Aorta (tissue), 5 donors: ENCODE measurements around the gene SCART1. TPM values are rescaled to one million over a fixed set of nuclear protein-coding genes. Genes with fewer than 3 reads are reported as not detected.

ENCODE experiments used
- ATAC-seq: fragments of 200-7000 bp; cut with Tn5 transposase; one replicate; pipeline ENCODE4 v1.9.1; 2022; ENCODE audit warnings: moderate library complexity; ENCODE audit not compliant: low FRiP score
- DNase-seq, 2 donors: peaks; one replicate each; pipeline ENCODE4 v3.0.0-alpha.2; 2020
- H3K27ac ChIP-seq, 2 donors: one replicate each; pipeline ENCODE4 v1.5.1; 2013; ENCODE audit warnings: low read length in 2 of 2, mild to moderate bottlenecking in 2 of 2, moderate library complexity in 2 of 2, control low read depth in 1 of 2, inconsistent platforms in 1 of 2, low read depth in 1 of 2
- H3K27me3 ChIP-seq, 2 donors: one replicate each; pipeline ENCODE4 v1.6.1; 2013; ENCODE audit warnings: control low read depth in 1 of 2, low read length in 1 of 2, mild to moderate bottlenecking in 1 of 2, moderate library complexity in 1 of 2; ENCODE audit not compliant: insufficient read depth in 2 of 2, control insufficient read depth in 1 of 2
- H3K36me3 ChIP-seq, 2 donors: one replicate each; pipeline ENCODE4 v1.6.1; 2013; ENCODE audit warnings: control low read depth in 1 of 2, low read length in 1 of 2, mild to moderate bottlenecking in 1 of 2; ENCODE audit not compliant: insufficient read depth in 2 of 2, control insufficient read depth in 1 of 2
- H3K4me1 ChIP-seq, 2 donors: one replicate each; pipeline ENCODE4 v1.6.1; 2013; ENCODE audit warnings: low read length in 2 of 2, control low read depth in 1 of 2, mild to moderate bottlenecking in 1 of 2, moderate library complexity in 1 of 2; ENCODE audit not compliant: insufficient read depth in 2 of 2, control insufficient read depth in 1 of 2
- H3K4me3 ChIP-seq, 2 donors: one replicate each; pipeline ENCODE4 v1.5.1; 2013; ENCODE audit warnings: low read length in 2 of 2, control low read depth in 1 of 2, mild to moderate bottlenecking in 1 of 2
- H3K9me3 ChIP-seq: one replicate; pipeline ENCODE4 v1.6.1; 2013; ENCODE audit warnings: mild to moderate bottlenecking, low read length; ENCODE audit not compliant: control insufficient read depth
- WGBS, 2 donors: extraction: QIAGEN DNeasy Blood & Tissue Kit; methylation state at CpG; one replicate each; pipeline ENCODE4 v1.1.7; 2013; 5-methylcytosine and 5-hydroxymethylcytosine counted together
- intact Hi-C, 2 donors: fragments of 100-400 bp; cut with DNase I; formaldehyde crosslinking; loops; one replicate each; pipeline versions ENCODE4 v1.14.2 to v1.15.0; 2022
- polyA plus RNA-seq, 2 donors: library from polyadenylated mRNA; stranded (reverse); fragments of 200-250 nt; gene quantifications; one replicate each; pipeline ENCODE4 v1.2.3, GENCODE V29; 2013
- total RNA-seq, 2 donors: library from RNA; stranded (reverse); fragmentation: NEBNext Ultra II Directional; extraction: Animal tissue kit (Norgen Biotek cat#: 25700); gene quantifications; one replicate each; pipeline ENCODE4 v1.2.1, GENCODE V29; 2021
- donor health status: healthy with polysubstance abuse.
- donor health status: Bipolar disorder and iron deficiency.
- donor health status: DM: no; HTN: no; CAD: no.
- donor health status: DM: no; HTN: no; CAD: no.
- donor health status: DM: yes; HTN: yes; CAD: no.

SCART1 gene
- total and polyA plus RNA-seq, 4 donors: 2.4 to 7.3 (median 5.4) TPM; not detected in 1

GRCh38 chr10:133458710-133459453 lies 5.1 kb downstream of the SCART1 start:
- intact Hi-C loops: no loop called here
- no peak overlapping the region for H3K4me3 ChIP-seq
- ATAC-seq (no peak), DNase-seq (peak in 1 of 2 donors; percentile 49)
- H3K27ac ChIP-seq: no peak overlapping the region
- H3K9me3 ChIP-seq: no peaks in the 10 kb centered on the region
- H3K4me1 ChIP-seq: no peaks in the 10 kb centered on the region
- no peaks in the 10 kb centered on the region for H3K27me3 ChIP-seq
- no peaks in the 10 kb centered on the region for H3K36me3 ChIP-seq
- WGBS, 2 donors: 80 to 88% methylated on average over 20 to 21 of the region's 21 CpGs

DNA sequence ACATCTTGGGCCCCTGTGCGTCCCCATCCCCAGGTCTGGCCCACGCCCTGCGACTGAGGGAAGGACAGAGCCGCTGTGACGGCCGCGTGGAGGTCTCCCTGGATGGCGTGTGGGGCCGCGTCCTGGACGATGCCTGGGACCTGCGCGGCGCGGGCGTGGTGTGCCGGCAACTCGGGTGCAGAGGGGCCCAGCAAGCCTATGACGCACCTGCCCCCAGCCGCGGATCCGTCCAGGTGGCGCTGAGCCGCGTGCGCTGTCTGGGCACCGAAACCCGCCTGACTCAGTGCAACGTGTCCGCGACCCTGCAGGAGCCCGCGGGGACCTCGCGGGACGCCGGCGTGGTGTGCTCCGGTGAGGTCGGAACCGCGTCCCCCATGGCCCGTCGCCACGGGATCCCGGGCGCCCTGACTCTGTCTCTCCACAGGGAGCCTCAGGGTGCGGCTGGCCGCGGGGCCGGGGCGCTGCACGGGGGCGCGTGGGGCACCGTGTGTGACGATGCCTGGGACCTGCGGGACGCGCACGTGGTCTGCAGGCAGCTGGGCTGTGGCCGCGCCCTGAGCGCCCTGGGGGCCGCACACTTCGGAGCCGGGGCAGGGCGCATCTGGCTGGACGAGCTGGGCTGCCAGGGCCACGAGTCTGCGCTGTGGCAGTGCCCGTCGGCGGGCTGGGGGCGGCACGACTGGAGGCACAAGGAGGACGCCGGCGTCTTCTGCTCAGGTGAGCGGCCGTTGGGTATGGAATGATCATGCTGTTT lies 5.9 kb downstream of the SCART1 start:
- H3K27me3 ChIP-seq: no peaks in the 10 kb centered on the region
- H3K27ac ChIP-seq: no peak overlapping the region
- no peaks in the 10 kb centered on the region for H3K36me3 ChIP-seq
- H3K4me1 ChIP-seq: no peaks in the 10 kb centered on the region
- DNase-seq: peak in 1 of 2 donors; percentile 40
- no peak overlapping the region for H3K4me3 ChIP-seq
- intact Hi-C loops: no loop called here
- WGBS, 2 donors: 48 to 59% methylated on average over 78 to 81 of the region's 81 CpGs
- no peak for ATAC-seq
- no peaks in the 10 kb centered on the region for H3K9me3 ChIP-seq

GRCh38 chr10:133460208-133460769 lies 6.5 kb downstream of the SCART1 start:
- H3K4me1 ChIP-seq: no peaks in the 10 kb centered on the region
- no peak for ATAC-seq
- no peaks in the 10 kb centered on the region for H3K9me3 ChIP-seq
- H3K27me3 ChIP-seq: no peaks in the 10 kb centered on the region
- no peak overlapping the region for H3K4me3 ChIP-seq
- intact Hi-C loops: no loop called here
- H3K36me3 ChIP-seq: no peaks in the 10 kb centered on the region
- H3K27ac ChIP-seq: no peak overlapping the region
- WGBS, 2 donors: 94 to 95% methylated on average over 14 of the region's 14 CpGs
- no peak for DNase-seq

DNA sequence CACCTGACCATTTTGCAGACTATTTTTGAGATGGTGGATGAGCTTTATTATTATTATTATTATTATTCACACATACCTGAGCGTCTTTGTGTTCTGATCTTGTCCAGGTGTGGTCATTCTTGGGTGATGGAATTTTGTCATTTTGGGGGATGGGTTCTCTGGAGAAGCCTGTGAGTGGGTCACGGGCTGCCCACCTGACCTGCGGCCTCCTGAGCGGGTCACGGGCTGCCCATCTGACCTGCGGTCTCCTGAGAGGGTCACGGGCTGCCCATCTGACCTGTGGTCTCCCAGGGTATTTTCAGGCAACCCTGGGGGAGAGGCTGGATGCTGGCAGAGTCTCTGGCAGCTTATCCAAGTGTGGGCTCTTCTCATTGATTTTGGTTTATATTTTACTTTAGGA lies 7.3 kb downstream of the SCART1 start:
- intact Hi-C loops: no loop called here
- no peak overlapping the region for H3K4me3 ChIP-seq
- H3K27me3 ChIP-seq: no peaks in the 10 kb centered on the region
- ATAC-seq (no peak), DNase-seq (no peak)
- no peaks in the 10 kb centered on the region for H3K36me3 ChIP-seq
- WGBS, 2 donors: 94% methylated on average over 7 of the region's 7 CpGs
- H3K4me1 ChIP-seq: no peaks in the 10 kb centered on the region
- no peaks in the 10 kb centered on the region for H3K9me3 ChIP-seq
- H3K27ac ChIP-seq: no peak overlapping the region

DNA sequence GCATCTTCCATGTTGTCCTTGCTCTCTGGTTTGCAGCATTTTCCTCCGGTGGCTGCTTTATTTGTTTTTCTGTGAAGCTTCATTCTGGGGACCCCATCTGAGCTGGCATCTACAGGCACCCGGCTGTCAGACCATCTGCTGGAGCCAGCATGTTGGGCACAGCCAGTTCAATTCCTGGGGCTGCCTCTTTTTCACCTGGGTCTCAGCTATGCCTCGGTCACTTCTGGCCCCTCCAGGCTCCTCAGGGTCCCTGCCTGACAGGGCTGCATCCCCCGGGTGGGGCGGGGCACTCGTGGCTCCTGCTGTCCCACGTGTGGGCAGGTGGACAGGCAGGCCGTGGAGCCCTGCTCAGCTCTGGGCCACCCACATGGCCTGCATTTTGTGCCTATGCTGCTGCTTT lies 8.1 kb downstream of the SCART1 start:
- DNase-seq (no peak), ATAC-seq (no peak)
- 81 to 82% methylated on average over 8 of the region's 8 CpGs for WGBS, 2 donors
- Histone ChIP-seq H3K4me1 (no peaks in the 10 kb centered on the region), H3K9me3 (no peaks in the 10 kb centered on the region), H3K27ac (no peak overlapping the region), H3K27me3 (no peaks in the 10 kb centered on the region), H3K36me3 (no peaks in the 10 kb centered on the region), H3K4me3 (no peak overlapping the region)
- intact Hi-C loops: no loop called here

DNA sequence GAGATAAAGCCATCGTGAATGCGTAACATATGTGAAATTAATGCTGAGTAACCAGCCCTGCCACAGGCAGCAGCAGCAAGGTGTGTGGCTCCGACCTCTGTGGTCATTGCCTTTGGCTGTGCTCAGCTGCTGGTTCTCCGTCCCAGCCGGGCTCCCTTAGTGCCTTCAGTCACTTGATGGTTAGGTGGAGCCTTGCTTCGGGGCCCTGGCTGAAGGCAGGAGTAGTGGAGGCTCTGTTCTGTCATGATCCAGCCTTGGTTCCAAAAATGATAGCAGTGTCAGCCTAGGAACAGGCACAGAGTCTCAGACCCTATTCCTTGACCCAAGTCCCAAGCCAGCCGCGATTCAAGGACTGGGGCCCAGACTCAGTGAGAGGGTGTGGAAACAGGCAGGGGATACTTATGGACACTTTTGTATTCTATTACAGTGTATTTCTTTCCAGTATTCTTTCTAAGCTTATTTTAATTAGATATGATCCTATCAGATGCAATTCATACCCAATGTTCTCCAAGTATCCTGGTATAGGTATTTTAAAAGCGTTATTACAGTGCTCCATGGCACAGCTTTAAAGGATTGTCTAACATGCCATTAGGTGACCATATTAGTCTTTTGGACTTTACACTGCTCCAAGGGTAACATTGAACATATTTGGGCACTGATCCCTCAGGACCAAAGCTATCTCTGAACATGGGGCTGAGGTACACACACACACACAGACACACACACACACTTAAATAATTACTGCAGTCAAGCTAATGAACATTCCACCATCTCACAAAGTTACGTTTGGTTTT lies 9.0 kb downstream of the SCART1 start:
- no peaks in the 10 kb centered on the region for H3K36me3 ChIP-seq
- H3K9me3 ChIP-seq: no peaks in the 10 kb centered on the region
- intact Hi-C loops: no loop called here
- WGBS, 2 donors: 90 to 95% methylated on average over 10 of the region's 10 CpGs
- ATAC-seq: no peak
- H3K27ac ChIP-seq: no peak overlapping the region
- no peak for DNase-seq
- no peak overlapping the region for H3K4me3 ChIP-seq
- H3K27me3 ChIP-seq: no peaks in the 10 kb centered on the region
- H3K4me1 ChIP-seq: no peaks in the 10 kb centered on the region

- no peaks in the 10 kb centered on the region for H3K36me3 ChIP-seq
- no peaks in the 10 kb centered on the region for H3K9me3 ChIP-seq
- DNase-seq (no peak), ATAC-seq (no peak)
- no peak overlapping the region for H3K27ac ChIP-seq
- no peaks in the 10 kb centered on the region for H3K27me3 ChIP-seq
- WGBS, 2 donors: 90 to 97% methylated on average over 12 of the region's 12 CpGs
- H3K4me3 ChIP-seq: no peak overlapping the region
- no peaks in the 10 kb centered on the region for H3K4me1 ChIP-seq
- intact Hi-C loops: no loop called here
Observed at GRCh38 chr10:133464582-133465031, 10.9 kb downstream of the SCART1 start.

- DNase-seq: peak in 1 of 2 donors; percentile 68
Observed at GRCh38 chr10:133465191-133465949, 11.6 kb downstream of the SCART1 start.

More at GRCh38 chr10:133465191-133465949, 11.6 kb downstream of the SCART1 start:
- no peak for ATAC-seq
- no peaks in the 10 kb centered on the region for H3K4me1 ChIP-seq
- H3K27ac ChIP-seq: no peak overlapping the region
- no peak overlapping the region for H3K4me3 ChIP-seq
- intact Hi-C loops: no loop called here
- no peaks in the 10 kb centered on the region for H3K36me3 ChIP-seq
- H3K9me3 ChIP-seq: no peaks in the 10 kb centered on the region
- no peaks in the 10 kb centered on the region for H3K27me3 ChIP-seq
- WGBS, 2 donors: 26 to 29% methylated on average over 53 to 55 of the region's 55 CpGs
